SH-SY5Y (cell line): Measurements from ENCODE around the gene PTPRD.

Source experiments
- GATA2 ChIP-seq: IDR thresholded peaks from 2 replicates; pipeline ENCODE4 v1.6.1; 2011; ENCODE audit warnings: mild to moderate bottlenecking, low read depth, low read length
- GATA3 ChIP-seq: IDR thresholded peaks from 2 replicates; pipeline ENCODE4 v1.6.1; 2011; ENCODE audit warnings: low read depth, mild to moderate bottlenecking, low read length, moderate library complexity

GRCh38 chr9:8825585-8826147 is 1787.1 kb downstream of the PTPRD start:
- TF ChIP-seq GATA2 (no peak), GATA3 (no peak)
